NCI-H774 (cell line): ENCODE results near the gene ATF7.
A peak's percentile ranks its signal among the peaks of the same experiment; 100 is the strongest.
"Not testable (repeated sequence)": the region's sequence is repeated elsewhere in the genome, so short reads cannot be mapped to it uniquely, and the experiment has no call there.

Experiments
- DNase-seq: peaks from one replicate; lab custom pipeline; 2025; lab: John Stamatoyannopoulos, UW

The ATF7 gene

GRCh38 chr12:53565376-53565775 lies 60.8 kb downstream of the ATF7 start:
- DNase-seq: not testable (repeated sequence)

GRCh38 chr12:53564941-53565340 lies 61.2 kb downstream of the ATF7 start:
- no peak for DNase-seq

- no peak for DNase-seq
These were observed 61.9 kb downstream of the ATF7 start for GRCh38 chr12:53564278-53564677.

- no peak for DNase-seq
These were observed 62.6 kb downstream of the ATF7 start for GRCh38 chr12:53563452-53564028.

- peak; percentile 21 for DNase-seq
These were observed 64.6 kb downstream of the ATF7 start for GRCh38 chr12:53561590-53561953.

GRCh38 chr12:53560912-53561589 lies 65.1 kb downstream of the ATF7 start:
- DNase-seq: no peak

GRCh38 chr12:53560351-53560750 lies 65.8 kb downstream of the ATF7 start:
- DNase-seq: no peak

- DNase-seq: no peak
These were observed 67.6 kb downstream of the ATF7 start for GRCh38 chr12:53558631-53559030.

- no peak for DNase-seq
These were observed 73.5 kb downstream of the ATF7 start for GRCh38 chr12:53552361-53553327.

- no peak for DNase-seq
These were observed 74.3 kb downstream of the ATF7 start for GRCh38 chr12:53551889-53552291.

- no peak for DNase-seq
These were observed 75.6 kb downstream of the ATF7 start for GRCh38 chr12:53550595-53550994.

GRCh38 chr12:53550131-53550530 lies 76.1 kb downstream of the ATF7 start:
- DNase-seq: not testable (repeated sequence)

GRCh38 chr12:53548354-53548753 lies 77.8 kb downstream of the ATF7 start:
- not testable (repeated sequence) for DNase-seq

- DNase-seq: peak; percentile 62
These were observed 82.6 kb downstream of the ATF7 start for GRCh38 chr12:53543539-53543938.

GRCh38 chr12:53539526-53539925 lies 86.7 kb downstream of the ATF7 start:
- no peak for DNase-seq

GRCh38 chr12:53538209-53538689 lies 87.9 kb downstream of the ATF7 start:
- DNase-seq: peak; percentile 77

- DNase-seq: no peak
These were observed 89.2 kb downstream of the ATF7 start for GRCh38 chr12:53536962-53537361.

GRCh38 chr12:53533471-53533870 lies 92.7 kb downstream of the ATF7 start:
- DNase-seq: no peak

- DNase-seq: no peak
These were observed 93.4 kb downstream of the ATF7 start for GRCh38 chr12:53532524-53533445.

GRCh38 chr12:53532021-53532420 lies 94.2 kb downstream of the ATF7 start:
- DNase-seq: no peak

GRCh38 chr12:53530920-53531319 lies 95.3 kb downstream of the ATF7 start:
- no peak for DNase-seq

GRCh38 chr12:53530061-53530460 lies 96.1 kb downstream of the ATF7 start:
- no peak for DNase-seq
